Ovary (tissue), 3 donors: ENCODE data around the gene IFIT1B.
"Not testable (repeated sequence)": the region's sequence is repeated elsewhere in the genome, so short reads cannot be mapped to it uniquely, and the experiment has no call there.

Source experiments
- CTCF ChIP-seq, 3 donors: fragments of 450-650 bp in 2 of 3; fragments of 200-600 bp in 1 of 3; IDR thresholded peaks; one replicate each; pipeline versions ENCODE4 v1.5.1 to v1.8.0; 2016 to 2022; ENCODE audit warnings: antibody characterized with exemption in 3 of 3, mild to moderate bottlenecking in 1 of 3
- EP300 ChIP-seq: sonication (generic); formaldehyde crosslinking; IDR thresholded peaks from one replicate; pipeline ENCODE4 v1.6.1; 2017; ENCODE audit warnings: antibody characterized with exemption
- POLR2A ChIP-seq: fragments of 450-650 bp; IDR thresholded peaks from one replicate; pipeline ENCODE4 v1.6.1; 2017; ENCODE audit warnings: antibody characterized with exemption, mild to moderate bottlenecking, moderate library complexity
- donor health status: DM: no; HTN: no; CAD: no.

- TF ChIP-seq CTCF (IDR thresholded peaks at IDR 0.05); POLR2A; EP300: not testable (repeated sequence)
Observed at GRCh38 chr10:89412276-89412675, 34.4 kb downstream of the IFIT1B start.
